MM.1S (cell line): ENCODE data around the gene S100A8.

Experiments used
- EZH2 ChIP-seq: fragments of 300-600 bp; sonication (generic); optimal IDR thresholded peaks from 2 replicates; pipeline ENCODE3; 2017; ENCODE audit warnings: low read depth, mild to moderate bottlenecking, antibody characterized with exemption, low read length, mixed read lengths
- EZH2phosphoT487 ChIP-seq: fragments of 300-600 bp; sonication (generic); IDR thresholded peaks from 2 replicates; pipeline ENCODE4 v1.6.1; 2018; ENCODE audit warnings: antibody characterized with exemption, low read length
- TF ChIP-seq, protein P1 (sequence below): fragments of 300-600 bp; sonication (generic); IDR thresholded peaks from 2 replicates; pipeline ENCODE4 v1.5.1; 2016; ENCODE audit warnings: antibody characterized with exemption, low read length, mixed read lengths

DNA sequence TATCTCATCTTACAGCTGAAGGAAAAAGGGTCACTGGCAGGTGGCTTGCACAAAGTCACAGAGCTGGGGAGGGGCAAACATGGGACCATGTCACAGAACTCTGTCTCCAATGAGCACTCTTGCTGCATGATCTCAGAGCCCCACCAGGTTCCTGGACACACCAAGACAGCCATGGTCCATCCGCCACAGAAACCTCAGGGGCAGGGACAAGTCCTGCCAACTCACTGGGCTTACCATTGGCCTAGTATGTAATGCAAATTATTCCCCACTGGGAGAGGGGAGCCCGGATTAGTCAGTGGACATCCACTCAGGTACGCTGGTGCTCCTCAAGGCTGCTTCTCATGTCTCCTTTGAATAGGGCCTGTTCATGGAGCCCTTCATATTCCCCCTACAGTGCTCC lies 39.7 kb upstream of the S100A8 start:
- TF ChIP-seq, protein P1, sequence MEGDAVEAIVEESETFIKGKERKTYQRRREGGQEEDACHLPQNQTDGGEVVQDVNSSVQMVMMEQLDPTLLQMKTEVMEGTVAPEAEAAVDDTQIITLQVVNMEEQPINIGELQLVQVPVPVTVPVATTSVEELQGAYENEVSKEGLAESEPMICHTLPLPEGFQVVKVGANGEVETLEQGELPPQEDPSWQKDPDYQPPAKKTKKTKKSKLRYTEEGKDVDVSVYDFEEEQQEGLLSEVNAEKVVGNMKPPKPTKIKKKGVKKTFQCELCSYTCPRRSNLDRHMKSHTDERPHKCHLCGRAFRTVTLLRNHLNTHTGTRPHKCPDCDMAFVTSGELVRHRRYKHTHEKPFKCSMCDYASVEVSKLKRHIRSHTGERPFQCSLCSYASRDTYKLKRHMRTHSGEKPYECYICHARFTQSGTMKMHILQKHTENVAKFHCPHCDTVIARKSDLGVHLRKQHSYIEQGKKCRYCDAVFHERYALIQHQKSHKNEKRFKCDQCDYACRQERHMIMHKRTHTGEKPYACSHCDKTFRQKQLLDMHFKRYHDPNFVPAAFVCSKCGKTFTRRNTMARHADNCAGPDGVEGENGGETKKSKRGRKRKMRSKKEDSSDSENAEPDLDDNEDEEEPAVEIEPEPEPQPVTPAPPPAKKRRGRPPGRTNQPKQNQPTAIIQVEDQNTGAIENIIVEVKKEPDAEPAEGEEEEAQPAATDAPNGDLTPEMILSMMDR = no peak
- TF ChIP-seq EZH2 = no peak
- TF ChIP-seq EZH2phosphoT487 = no peak
